Naive thymus-derived CD4-positive, alpha-beta T cell (primary cell): ENCODE results near the gene ZDHHC1. TPM values are rescaled to one million over a fixed set of nuclear protein-coding genes. Genes with fewer than 3 reads are reported as not detected.

Experiments
- ATAC-seq: fragments of 150-1000 bp; cut with Tn5 transposase; 2 replicates; pipeline ENCODE4 v1.10.0; 2021; ENCODE audit warnings: mild to moderate bottlenecking, moderate library complexity
- CTCF ChIA-PET: fragments of 350-600 bp; sonication (Branson Sonifier 250); formaldehyde crosslinking; loops from one replicate; lab custom pipeline; 2021; ENCODE audit warnings: antibody characterized with exemption; lab: Charles Lee
- POLR2A ChIA-PET: fragments of 350-600 bp; sonication (Branson Sonifier 250); formaldehyde crosslinking; loops from one replicate; lab custom pipeline; 2021; ENCODE audit warnings: antibody characterized with exemption, inconsistent platforms; lab: Charles Lee
- DNase-seq, 9 donors: peaks; one replicate each; pipeline versions ENCODE4 v3.0.0 to v3.0.0-alpha.2; 2020 to 2022; ENCODE audit warnings: mixed read lengths in 1 of 9
- H3K27ac ChIP-seq: one replicate; pipeline ENCODE4 v1.7.0; 2013; ENCODE audit warnings: mild to moderate bottlenecking, low read depth, low read length, moderate library complexity
- H3K27me3 ChIP-seq, 2 donors: one replicate each; pipeline ENCODE4 v1.7.0; 2013; ENCODE audit warnings: low read length in 2 of 2, mild to moderate bottlenecking in 2 of 2, moderate library complexity in 2 of 2; ENCODE audit not compliant: control insufficient read depth in 2 of 2, insufficient read depth in 2 of 2
- H3K36me3 ChIP-seq, 3 experiments: 1 replicate in 2 of 3; 2 replicates in 1 of 3; pipeline ENCODE4 v1.7.0; 2013; ENCODE audit warnings: low read length in 3 of 3, mild to moderate bottlenecking in 3 of 3, moderate library complexity in 1 of 3; ENCODE audit not compliant: insufficient read depth in 3 of 3, control insufficient read depth in 2 of 3
- H3K4me1 ChIP-seq, 2 donors: one replicate each; pipeline ENCODE4 v1.7.0; 2013; ENCODE audit warnings: low read length in 2 of 2, mild to moderate bottlenecking in 2 of 2, moderate library complexity in 1 of 2; ENCODE audit not compliant: control insufficient read depth in 2 of 2, insufficient read depth in 2 of 2
- H3K4me3 ChIP-seq: 2 replicates; pipeline ENCODE4 v1.7.0; 2013; ENCODE audit warnings: mild to moderate bottlenecking, low read length
- H3K9me3 ChIP-seq, 3 experiments: 1 replicate in 2 of 3; 2 replicates in 1 of 3; pipeline ENCODE4 v1.7.0; 2013; ENCODE audit warnings: low read length in 3 of 3; ENCODE audit not compliant: control insufficient read depth in 2 of 3
- H3K27ac Mint-ChIP-seq, 9 donors: one replicate each; pipeline ENCODE4 v1.8.0; 2020 to 2022; ENCODE audit warnings: mixed read lengths in 9 of 9, mild to moderate bottlenecking in 8 of 9, moderate library complexity in 5 of 9, inconsistent platforms in 2 of 9
- H3K27me3 Mint-ChIP-seq, 5 donors: one replicate each; pipeline ENCODE4 v1.8.0; 2021 to 2022; ENCODE audit warnings: mixed read lengths in 5 of 5, mild to moderate bottlenecking in 1 of 5
- H3K36me3 Mint-ChIP-seq, 5 donors: one replicate each; pipeline ENCODE4 v1.8.0; 2020 to 2022; ENCODE audit warnings: mixed read lengths in 5 of 5, mild to moderate bottlenecking in 3 of 5, inconsistent platforms in 1 of 5
- H3K4me1 Mint-ChIP-seq, 7 donors: one replicate each; pipeline ENCODE4 v1.8.0; 2020 to 2022; ENCODE audit warnings: mixed read lengths in 7 of 7, mild to moderate bottlenecking in 3 of 7, inconsistent platforms in 1 of 7
- H3K4me3 Mint-ChIP-seq, 10 donors: one replicate each; pipeline ENCODE4 v1.8.0; 2020 to 2022; ENCODE audit warnings: mild to moderate bottlenecking in 10 of 10, mixed read lengths in 10 of 10, moderate library complexity in 6 of 10, inconsistent platforms in 2 of 10
- H3K9me3 Mint-ChIP-seq, 11 donors: one replicate each; pipeline ENCODE4 v1.8.0; 2020 to 2022; ENCODE audit warnings: mixed read lengths in 11 of 11, mild to moderate bottlenecking in 4 of 11, inconsistent platforms in 1 of 11, moderate library complexity in 1 of 11
- intact Hi-C, 2 donors: fragments of 100-400 bp; cut with micrococcal nuclease; formaldehyde crosslinking; loops; one replicate each; pipeline ENCODE4 v1.15.1; 2023
- polyA plus RNA-seq, 2 donors: library from polyadenylated mRNA; unstranded; fragments of 300-500 nt; fragmentation: Illumina TruSeq; gene quantifications; one replicate each; pipeline ENCODE4 v1.2.3, GENCODE V29; 2021
- total RNA-seq, 6 experiments: library from RNA in 5 of 6; stranded (reverse) in 5 of 6; gene quantifications; 1 replicate in 5 of 6; 2 replicates in 1 of 6; pipeline ENCODE4 v1.2.3 and lab custom pipeline; 2021 to 2026

Gene ZDHHC1
- total and polyA plus RNA-seq, 7 experiments from 2014 or later: 0.34 to 3.6 (median 0.48) TPM; not detected in 4

DNA sequence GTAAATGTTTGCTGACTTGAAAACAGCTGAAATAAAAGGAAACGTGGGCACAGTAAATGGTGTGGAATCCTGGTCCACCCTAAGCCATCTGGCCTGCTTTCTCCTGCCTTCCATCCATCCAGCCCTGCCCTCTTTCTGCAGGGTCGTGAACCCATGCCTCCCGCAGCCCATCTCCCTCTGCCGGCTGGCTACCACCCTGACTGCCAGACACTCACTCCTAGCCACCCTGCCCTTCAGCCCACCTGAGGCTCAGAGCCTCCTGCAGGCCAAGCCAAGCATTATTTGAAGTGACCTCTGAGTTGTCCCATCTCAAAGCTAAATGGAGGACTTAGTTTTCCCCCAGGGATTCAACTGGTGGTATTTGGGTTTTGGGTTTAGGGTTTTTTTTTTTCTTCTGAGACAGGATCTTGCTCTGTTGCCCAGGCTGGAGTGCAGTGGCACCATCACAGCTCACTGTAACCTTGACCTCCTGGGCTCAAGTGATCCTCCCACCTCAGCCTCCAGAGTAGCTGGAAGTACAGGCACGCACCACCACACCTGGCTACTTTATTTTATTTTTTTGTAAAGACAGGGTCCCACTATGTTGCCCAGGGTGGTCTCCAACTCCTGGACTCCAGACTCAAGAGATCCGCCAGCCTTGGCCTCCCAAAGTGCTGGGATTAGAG is 8.4 kb downstream of the ZDHHC1 start:
- POLR2A ChIA-PET: no interaction called here
- H3K27ac ChIP-seq: no peak overlapping the region
- no peaks in the 10 kb centered on the region for H3K4me1 ChIP-seq
- intact Hi-C loops: no loop called here
- H3K36me3 ChIP-seq: no peaks in the 10 kb centered on the region
- peaks cover 0 to 11% (median 7%) of the 10 kb centered on the region in 5 donors for H3K27me3 Mint-ChIP-seq
- ATAC-seq: no peak
- no peak overlapping the region for H3K4me3 ChIP-seq
- no peak overlapping the region for H3K4me3 Mint-ChIP-seq
- peaks cover 0 to 1% (median 0%) of the 10 kb centered on the region in 11 donors for H3K9me3 Mint-ChIP-seq
- DNase-seq: no peak
- CTCF ChIA-PET: no interaction called here
- H3K27ac Mint-ChIP-seq: no peak overlapping the region
- peaks cover 0 to 3% (median 0%) of the 10 kb centered on the region in 7 donors for H3K4me1 Mint-ChIP-seq
- H3K36me3 Mint-ChIP-seq: no peaks in the 10 kb centered on the region
- H3K27me3 ChIP-seq: no peaks in the 10 kb centered on the region
- no peaks in the 10 kb centered on the region for H3K9me3 ChIP-seq

DNA sequence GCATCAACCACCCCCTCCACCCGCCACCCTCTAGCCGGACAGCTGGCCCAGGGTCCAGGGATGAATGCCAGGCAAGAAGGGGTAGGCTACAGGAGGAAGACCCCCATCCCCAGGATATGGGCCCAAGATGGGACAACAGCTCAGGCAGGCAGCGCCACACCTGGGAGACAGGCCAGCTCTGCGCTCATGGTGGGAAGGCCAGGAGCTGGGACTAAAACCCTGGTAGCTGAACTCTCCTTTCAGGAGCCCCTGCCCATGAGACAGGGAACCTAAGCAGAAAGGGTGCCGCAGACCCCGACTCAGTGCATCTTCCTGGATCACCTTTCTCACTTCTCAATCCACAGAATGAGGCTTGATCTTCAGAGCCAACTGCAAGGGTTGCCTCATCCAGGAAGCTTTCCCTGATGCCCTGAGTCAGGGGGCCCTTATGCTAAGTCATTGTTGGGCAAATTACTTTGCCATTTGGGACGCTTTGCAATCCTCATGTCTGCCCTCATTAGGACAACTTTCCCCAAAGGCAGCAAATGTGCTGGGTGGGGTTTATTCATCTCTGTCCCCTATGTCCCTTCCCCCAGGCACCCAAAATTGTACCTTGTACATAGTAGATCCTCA is 9.0 kb downstream of the ZDHHC1 start:
- POLR2A ChIA-PET: no interaction called here
- intact Hi-C loops: no loop called here
- peaks cover 0 to under 1% (median 0%) of the 10 kb centered on the region in 7 donors for H3K4me1 Mint-ChIP-seq

DNA sequence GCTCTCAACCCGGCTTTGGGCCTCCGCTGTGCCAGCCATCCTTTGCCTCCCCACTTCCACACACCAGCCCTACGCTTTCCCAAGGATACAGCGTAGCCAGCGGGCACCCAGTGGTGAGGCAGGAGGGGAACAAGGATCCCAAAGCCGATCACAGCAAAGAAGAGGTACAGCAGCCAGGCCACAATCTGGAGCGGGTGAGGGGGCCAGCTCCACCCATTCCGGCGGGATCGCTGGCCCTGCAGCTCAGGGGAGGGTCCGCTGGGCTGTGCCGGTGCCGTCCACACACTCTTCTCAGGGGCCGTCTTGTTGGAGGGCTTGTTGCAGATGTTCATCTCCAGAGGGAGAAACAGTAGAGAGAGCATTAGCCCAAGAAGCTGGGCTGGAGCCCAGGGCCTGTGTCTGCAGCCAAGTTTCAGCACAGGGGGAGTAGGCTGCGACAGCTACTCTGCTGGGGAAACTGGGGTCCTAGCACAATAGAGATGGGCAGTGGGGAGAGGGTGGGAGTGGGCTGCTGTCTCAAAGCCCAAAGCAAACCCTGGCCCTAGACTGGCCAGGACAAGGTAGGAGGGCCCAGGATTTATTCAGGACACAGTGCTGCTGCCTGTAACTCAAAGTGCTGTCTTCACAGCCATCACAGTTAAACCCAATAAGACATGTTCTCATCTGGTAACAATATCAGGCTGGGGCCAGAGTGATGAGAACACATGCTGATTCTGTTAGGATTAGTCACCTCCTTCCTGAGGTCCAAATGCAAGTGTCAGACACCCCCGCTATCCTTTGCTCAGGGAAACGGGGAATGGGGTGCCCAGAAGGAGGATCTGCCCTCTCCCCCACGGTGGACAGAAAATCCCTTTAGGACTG is 9.9 kb downstream of the ZDHHC1 start:
- peaks cover 0 to 1% (median 0%) of the 10 kb centered on the region in 11 donors for H3K9me3 Mint-ChIP-seq
- intact Hi-C loops: no loop called here
- H3K36me3 Mint-ChIP-seq: no peaks in the 10 kb centered on the region

More for the DNA sequence above, 9.0 kb downstream of the ZDHHC1 start:
- no peak overlapping the region for H3K27ac Mint-ChIP-seq
- peaks cover 0 to 11% (median 8%) of the 10 kb centered on the region in 5 donors for H3K27me3 Mint-ChIP-seq
- no peaks in the 10 kb centered on the region for H3K4me1 ChIP-seq
- no peaks in the 10 kb centered on the region for H3K36me3 Mint-ChIP-seq
- no peak for ATAC-seq
- H3K9me3 Mint-ChIP-seq: peaks cover 0 to 1% (median 0%) of the 10 kb centered on the region in 11 donors
- H3K27me3 ChIP-seq: no peaks in the 10 kb centered on the region
- DNase-seq: no peak
- H3K9me3 ChIP-seq: no peaks in the 10 kb centered on the region
- no peak overlapping the region for H3K4me3 ChIP-seq
- no peak overlapping the region for H3K27ac ChIP-seq
- CTCF ChIA-PET: no interaction called here
- no peaks in the 10 kb centered on the region for H3K36me3 ChIP-seq
- no peak overlapping the region for H3K4me3 Mint-ChIP-seq

DNA sequence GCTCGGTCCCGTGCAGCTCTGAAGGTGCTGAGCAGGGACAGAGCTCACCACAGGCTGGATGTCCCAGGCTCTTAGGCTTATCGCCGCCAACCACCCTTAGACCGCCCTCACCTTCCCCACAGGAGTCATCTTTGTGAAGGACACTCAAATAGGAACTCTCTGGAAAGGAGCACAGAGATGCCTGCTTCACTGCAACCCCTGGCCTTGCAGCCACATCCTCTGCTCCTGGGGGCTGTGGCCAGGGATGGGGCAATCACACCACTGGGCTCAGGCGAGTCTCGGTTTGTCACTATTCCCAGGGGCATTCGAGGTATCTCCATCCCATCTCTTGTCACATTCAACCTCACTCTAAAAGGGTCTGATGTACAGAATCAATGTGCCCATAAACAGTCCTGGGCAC is 10.9 kb downstream of the ZDHHC1 start:
- ChIA-PET POLR2A (no interaction called here), CTCF (no interaction called here)
- peaks cover 0 to 1% (median 0%) of the 10 kb centered on the region in 11 donors for H3K9me3 Mint-ChIP-seq
- intact Hi-C loops: no loop called here
- Histone ChIP-seq H3K4me1 (no peaks in the 10 kb centered on the region), H3K4me3 (no peak overlapping the region), H3K27me3 (no peaks in the 10 kb centered on the region), H3K9me3 (no peaks in the 10 kb centered on the region), H3K27ac (no peak overlapping the region), H3K36me3 (no peaks in the 10 kb centered on the region)
- no peak for ATAC-seq
- H3K36me3 Mint-ChIP-seq: no peaks in the 10 kb centered on the region
- H3K27ac Mint-ChIP-seq: no peak overlapping the region
- DNase-seq: no peak
- no peak overlapping the region for H3K4me3 Mint-ChIP-seq
- H3K4me1 Mint-ChIP-seq: no peaks in the 10 kb centered on the region
- H3K27me3 Mint-ChIP-seq: peaks cover 0 to 12% (median 7%) of the 10 kb centered on the region in 5 donors

More for the DNA sequence above, 9.9 kb downstream of the ZDHHC1 start:
- H3K27me3 ChIP-seq: no peaks in the 10 kb centered on the region
- no peaks in the 10 kb centered on the region for H3K9me3 ChIP-seq
- ATAC-seq (no peak), DNase-seq (no peak)
- no peak overlapping the region for H3K27ac ChIP-seq
- Mint-ChIP-seq H3K4me3 (no peak overlapping the region), H3K27ac (no peak overlapping the region), H3K4me1 (no peaks in the 10 kb centered on the region), H3K27me3 (peaks cover 0 to 15% (median 8%) of the 10 kb centered on the region in 5 donors)
- H3K4me1 ChIP-seq: no peaks in the 10 kb centered on the region
- no peak overlapping the region for H3K4me3 ChIP-seq
- ChIA-PET POLR2A (no interaction called here), CTCF (no interaction called here)
- no peaks in the 10 kb centered on the region for H3K36me3 ChIP-seq

DNA sequence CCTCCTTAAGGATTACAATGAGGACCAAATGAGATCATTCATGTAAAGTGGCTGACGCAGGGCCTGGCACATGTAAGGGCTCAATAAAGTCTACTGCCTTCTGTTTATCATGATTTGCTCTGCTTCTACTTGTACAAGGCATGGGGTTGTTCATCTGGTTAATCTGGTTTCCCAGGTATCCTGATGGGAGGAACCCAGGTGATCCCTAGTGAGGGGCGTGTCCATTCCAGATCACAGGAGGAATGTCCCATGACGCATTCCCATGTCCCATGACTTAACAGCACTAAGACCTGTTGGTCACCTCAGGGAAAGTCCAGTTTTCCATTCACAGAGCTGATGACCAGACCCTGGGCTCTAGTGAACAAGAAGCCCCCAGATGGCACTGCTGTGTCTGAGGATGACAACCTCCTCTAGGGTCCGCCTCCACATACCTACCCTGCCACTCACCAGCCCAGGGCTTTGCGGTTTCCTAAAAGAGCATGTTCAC is 11.5 kb downstream of the ZDHHC1 start:
- Histone ChIP-seq H3K27ac (no peak overlapping the region), H3K4me1 (no peaks in the 10 kb centered on the region), H3K9me3 (no peaks in the 10 kb centered on the region), H3K36me3 (no peaks in the 10 kb centered on the region), H3K4me3 (no peak overlapping the region), H3K27me3 (no peaks in the 10 kb centered on the region)
- DNase-seq (no peak), ATAC-seq (no peak)
- no peaks in the 10 kb centered on the region for H3K4me1 Mint-ChIP-seq
- POLR2A ChIA-PET: no interaction called here
- no peaks in the 10 kb centered on the region for H3K36me3 Mint-ChIP-seq
- H3K4me3 Mint-ChIP-seq: no peak overlapping the region
- CTCF ChIA-PET: no interaction called here
- no peak overlapping the region for H3K27ac Mint-ChIP-seq
- peaks cover 0 to 1% (median 0%) of the 10 kb centered on the region in 11 donors for H3K9me3 Mint-ChIP-seq
- intact Hi-C loops: no loop called here
- peaks cover 0 to 12% (median 7%) of the 10 kb centered on the region in 5 donors for H3K27me3 Mint-ChIP-seq

DNA sequence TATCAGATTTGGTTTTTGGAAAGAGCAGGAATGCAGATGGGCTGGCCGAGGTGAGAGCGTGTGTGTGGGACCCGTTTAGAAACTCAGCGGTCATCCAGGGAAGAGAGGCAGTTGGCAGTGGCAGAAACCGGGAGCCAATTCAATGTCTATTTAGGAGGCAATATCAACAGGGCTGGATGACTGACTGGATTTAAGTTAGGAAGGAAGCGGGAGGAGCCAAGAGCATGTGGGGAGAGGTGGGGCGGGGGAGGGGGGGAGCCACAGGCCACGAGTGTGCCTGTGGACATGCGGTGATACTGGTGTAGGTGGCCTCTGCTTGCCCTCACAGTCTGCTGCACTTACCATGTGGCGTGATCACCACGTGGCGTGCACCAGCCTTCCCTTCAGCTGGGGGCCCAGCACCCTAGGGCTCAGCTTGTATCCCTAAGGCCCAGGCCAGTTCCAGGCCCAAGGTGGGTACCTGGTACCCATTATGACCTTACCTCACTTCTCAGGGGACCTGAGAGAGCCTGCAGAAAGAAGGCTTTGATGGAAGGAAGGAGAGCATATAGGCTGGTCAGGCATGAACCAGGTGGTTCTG is 12.2 kb downstream of the ZDHHC1 start:
- no peaks in the 10 kb centered on the region for H3K36me3 Mint-ChIP-seq
- ChIA-PET CTCF (no interaction called here), POLR2A (no interaction called here)
- no peak overlapping the region for H3K4me3 Mint-ChIP-seq
- ATAC-seq: no peak
- DNase-seq: no peak
- peaks cover 0 to 12% (median 7%) of the 10 kb centered on the region in 5 donors for H3K27me3 Mint-ChIP-seq
- Histone ChIP-seq H3K27ac (no peak overlapping the region), H3K4me1 (no peaks in the 10 kb centered on the region), H3K9me3 (no peaks in the 10 kb centered on the region), H3K27me3 (no peaks in the 10 kb centered on the region), H3K36me3 (no peaks in the 10 kb centered on the region), H3K4me3 (no peak overlapping the region)
- intact Hi-C loops: no loop called here
- H3K4me1 Mint-ChIP-seq: peaks cover 0 to 2% (median 0%) of the 10 kb centered on the region in 7 donors
- H3K27ac Mint-ChIP-seq: no peak overlapping the region
- H3K9me3 Mint-ChIP-seq: peaks cover 0 to 1% (median 0%) of the 10 kb centered on the region in 11 donors
